CD4-positive, alpha-beta memory T cell (primary cell): Measurements from ENCODE around the gene ELK4. TPM values are rescaled to one million over a fixed set of nuclear protein-coding genes. Genes with fewer than 3 reads are reported as not detected.
A peak's percentile ranks its signal among the peaks of the same experiment; 100 is the strongest.

Experiments used
- CTCF ChIA-PET: fragments of 350-600 bp; sonication (Branson Sonifier 250); formaldehyde crosslinking; loops from one replicate; lab custom pipeline; 2021; ENCODE audit warnings: inconsistent platforms; ENCODE audit not compliant: partially characterized antibody; lab: Charles Lee
- POLR2A ChIA-PET: fragments of 350-600 bp; sonication (Branson Sonifier 250); formaldehyde crosslinking; loops from one replicate; lab custom pipeline; 2021; ENCODE audit not compliant: partially characterized antibody; lab: Charles Lee
- DNase-seq, 5 donors: peaks; one replicate each; pipeline versions ENCODE4 v3.0.0 to v3.0.0-alpha.2; 2020 to 2022; ENCODE audit warnings: mixed read lengths in 1 of 5
- H3K27ac ChIP-seq: one replicate; pipeline ENCODE4 v1.7.0; 2013; ENCODE audit warnings: low read depth, low read length
- H3K27me3 ChIP-seq: 2 replicates; pipeline ENCODE4 v1.7.0; 2013; ENCODE audit warnings: mild to moderate bottlenecking, low read length, moderate library complexity; ENCODE audit not compliant: insufficient read depth
- H3K36me3 ChIP-seq: 2 replicates; pipeline ENCODE4 v1.7.0; 2013; ENCODE audit warnings: mild to moderate bottlenecking, low read length, moderate library complexity; ENCODE audit not compliant: insufficient read depth
- H3K4me1 ChIP-seq: 2 replicates; pipeline ENCODE4 v1.7.0; 2013; ENCODE audit warnings: mild to moderate bottlenecking, low read length, moderate library complexity; ENCODE audit not compliant: insufficient read depth
- H3K4me3 ChIP-seq, 2 donors: one replicate each; pipeline ENCODE4 v1.7.0; 2013; ENCODE audit warnings: low read length in 2 of 2, mild to moderate bottlenecking in 1 of 2
- H3K9me3 ChIP-seq, 2 donors: one replicate each; pipeline ENCODE4 v1.7.0; 2013; ENCODE audit warnings: low read length in 2 of 2, control low read depth in 1 of 2; ENCODE audit not compliant: control insufficient read depth in 1 of 2
- H3K27ac Mint-ChIP-seq, 7 donors: one replicate each; pipeline ENCODE4 v1.8.0; 2020 to 2021; ENCODE audit warnings: mixed read lengths in 7 of 7, mild to moderate bottlenecking in 6 of 7, inconsistent platforms in 3 of 7, moderate library complexity in 3 of 7
- H3K27me3 Mint-ChIP-seq, 2 donors: one replicate each; pipeline ENCODE4 v1.8.0; 2020 to 2021; ENCODE audit warnings: mixed read lengths in 2 of 2
- H3K36me3 Mint-ChIP-seq, 2 donors: one replicate each; pipeline ENCODE4 v1.8.0; 2020 to 2021; ENCODE audit warnings: mixed read lengths in 2 of 2, inconsistent platforms in 1 of 2, mild to moderate bottlenecking in 1 of 2
- H3K4me1 Mint-ChIP-seq, 4 donors: one replicate each; pipeline ENCODE4 v1.8.0; 2020 to 2021; ENCODE audit warnings: mixed read lengths in 4 of 4, mild to moderate bottlenecking in 1 of 4
- H3K4me3 Mint-ChIP-seq, 8 donors: one replicate each; pipeline ENCODE4 v1.8.0; 2020 to 2021; ENCODE audit warnings: mixed read lengths in 8 of 8, mild to moderate bottlenecking in 7 of 8, moderate library complexity in 6 of 8, inconsistent platforms in 3 of 8
- H3K9me3 Mint-ChIP-seq, 8 donors: one replicate each; pipeline ENCODE4 v1.8.0; 2020 to 2021; ENCODE audit warnings: mixed read lengths in 8 of 8, mild to moderate bottlenecking in 5 of 8, inconsistent platforms in 3 of 8, moderate library complexity in 1 of 8
- intact Hi-C: fragments of 100-400 bp; cut with micrococcal nuclease; formaldehyde crosslinking; loops from one replicate; pipeline ENCODE4 v1.15.1; 2023
- polyA plus RNA-seq, 2 donors: library from polyadenylated mRNA; unstranded; fragments of 300-500 nt; fragmentation: Illumina TruSeq; gene quantifications; one replicate each; pipeline ENCODE4 v1.2.3, GENCODE V29; 2021
- total RNA-seq, 2 experiments: library from RNA; stranded (reverse); gene quantifications; one replicate each; pipeline ENCODE4 v1.2.3, GENCODE V29; 2021

Gene ELK4
- total and polyA plus RNA-seq, 4 experiments from 2014 or later = 3.2 to 194 (median 86.4) TPM

- Histone ChIP-seq H3K36me3 (no peaks in the 10 kb centered on the region), H3K4me3 (no peak overlapping the region), H3K27ac (no peak overlapping the region), H3K4me1 (peaks cover 21% of the 10 kb centered on the region), H3K9me3 (no peaks in the 10 kb centered on the region), H3K27me3 (no peaks in the 10 kb centered on the region)
- ChIA-PET POLR2A (interaction anchor here (3.2 to 4.1 kb wide), 2 partner anchors 42 to 68 kb away, joined by 15 to 47 read pairs; partner anchors contain the start of gene ELK4), CTCF (interaction anchor here (1.3 to 10.4 kb wide), 8 partner anchors 33 to 388 kb away, joined by 3 to 484 read pairs (median 24); partner anchors contain the start of gene ELK4)
- peaks cover 0 to 2% (median 0%) of the 10 kb centered on the region in 8 donors for H3K9me3 Mint-ChIP-seq
- H3K27ac Mint-ChIP-seq = peak overlapping the region in 2 of 7 donors; percentile 14 to 33
- intact Hi-C loops = no loop called here
- peaks cover 15 to 24% (median 21%) of the 10 kb centered on the region in 4 donors for H3K4me1 Mint-ChIP-seq
- H3K36me3 Mint-ChIP-seq = no peaks in the 10 kb centered on the region
- peak overlapping the region in 2 of 8 donors; percentile 16 to 48 for H3K4me3 Mint-ChIP-seq
- no peaks in the 10 kb centered on the region for H3K27me3 Mint-ChIP-seq
- no peak for DNase-seq
Measured at GRCh38 chr1:205589618-205590456, 42.0 kb downstream of the ELK4 start.

- Histone ChIP-seq H3K27ac (no peak overlapping the region), H3K27me3 (no peaks in the 10 kb centered on the region), H3K9me3 (no peaks in the 10 kb centered on the region), H3K4me1 (peaks cover 19% of the 10 kb centered on the region), H3K4me3 (no peak overlapping the region), H3K36me3 (no peaks in the 10 kb centered on the region)
- Mint-ChIP-seq H3K4me1 (peaks cover 11 to 19% (median 16%) of the 10 kb centered on the region in 4 donors), H3K27me3 (no peaks in the 10 kb centered on the region), H3K36me3 (no peaks in the 10 kb centered on the region), H3K4me3 (no peak overlapping the region), H3K9me3 (peaks cover 0 to 2% (median 0%) of the 10 kb centered on the region in 8 donors), H3K27ac (peak overlapping the region in 1 of 7 donors; percentile 60)
- intact Hi-C loops = no loop called here
- CTCF ChIA-PET = interaction anchor here (1.3 to 10.4 kb wide), 5 partner anchors 48 to 122 kb away, joined by 3 to 484 read pairs (median 62); partner anchors contain the start of gene ELK4
- POLR2A ChIA-PET = interaction anchor here (3.2 kb wide), 1 partner anchor 43 kb away, joined by 15 read pairs; the partner anchor contains the start of gene ELK4
- DNase-seq = no peak
Measured at GRCh38 chr1:205589046-205589445, 42.8 kb downstream of the ELK4 start.

DNA sequence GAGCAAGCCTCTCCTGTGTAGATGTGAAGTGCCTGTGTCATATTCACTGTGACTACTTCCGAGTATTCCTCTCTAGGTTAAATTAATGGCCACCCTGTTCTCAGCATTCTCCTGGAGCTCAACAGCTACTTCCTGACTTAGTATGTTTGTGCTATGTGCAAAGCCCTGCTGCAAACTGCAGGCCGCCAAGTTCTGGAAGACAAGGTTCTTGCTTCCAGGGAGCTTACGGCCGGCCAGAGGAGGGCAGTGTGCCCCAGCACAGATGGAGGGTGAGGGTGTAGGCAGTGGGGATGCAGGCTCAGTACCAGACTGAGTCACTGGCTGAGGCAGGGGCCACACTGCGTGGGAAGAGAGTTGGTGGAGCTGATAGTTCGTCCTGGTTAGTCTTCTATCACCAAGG, 43.2 kb downstream of the ELK4 start:
- no peaks in the 10 kb centered on the region for H3K27me3 ChIP-seq
- intact Hi-C loops = no loop called here

DNA sequence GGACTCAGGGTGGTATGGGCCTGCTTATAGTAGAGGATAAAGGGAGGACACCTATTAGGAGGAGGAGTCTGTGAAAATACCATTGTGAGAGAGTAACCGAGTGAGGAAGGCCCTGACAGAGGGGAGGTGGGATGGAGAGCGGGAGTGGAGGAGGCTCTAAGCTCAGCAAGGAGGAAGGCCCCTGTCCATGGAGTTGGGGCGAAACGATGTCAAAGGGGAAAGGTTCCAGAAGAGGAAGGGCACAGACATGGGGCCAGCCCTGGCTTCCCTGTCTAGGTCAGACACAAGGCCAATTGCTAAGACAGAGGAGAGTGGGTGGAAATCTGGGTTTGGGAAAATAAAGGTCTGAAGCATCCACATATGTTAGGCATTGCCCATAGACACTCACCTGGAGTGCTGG, 44.2 kb downstream of the ELK4 start:
- H3K4me1 ChIP-seq = peaks cover 7% of the 10 kb centered on the region
- H3K36me3 Mint-ChIP-seq = no peaks in the 10 kb centered on the region
- no peaks in the 10 kb centered on the region for H3K27me3 Mint-ChIP-seq
- H3K4me3 Mint-ChIP-seq = no peak overlapping the region
- ChIA-PET CTCF (interaction anchor here (1.1 to 10.4 kb wide), 4 partner anchors 49 to 390 kb away, joined by 3 to 484 read pairs (median 168); partner anchors contain the start of gene ELK4), POLR2A (interaction anchor here (3.2 kb wide), 1 partner anchor 44 kb away, joined by 15 read pairs; the partner anchor contains the start of gene ELK4)
- intact Hi-C loops = no loop called here
- H3K9me3 ChIP-seq = no peaks in the 10 kb centered on the region
- H3K27me3 ChIP-seq = no peaks in the 10 kb centered on the region
- peaks cover 4 to 8% (median 7%) of the 10 kb centered on the region in 4 donors for H3K4me1 Mint-ChIP-seq
- no peaks in the 10 kb centered on the region for H3K36me3 ChIP-seq
- peaks cover 0 to 2% (median 0%) of the 10 kb centered on the region in 8 donors for H3K9me3 Mint-ChIP-seq
- H3K27ac Mint-ChIP-seq = peak overlapping the region in 2 of 7 donors; percentile 38 to 50
- DNase-seq = no peak
- no peak overlapping the region for H3K27ac ChIP-seq
- no peak overlapping the region for H3K4me3 ChIP-seq

More for the DNA sequence above, 43.2 kb downstream of the ELK4 start:
- Histone ChIP-seq H3K9me3 (no peaks in the 10 kb centered on the region), H3K4me3 (no peak overlapping the region), H3K36me3 (no peaks in the 10 kb centered on the region), H3K27ac (no peak overlapping the region), H3K4me1 (peaks cover 15% of the 10 kb centered on the region)
- H3K27ac Mint-ChIP-seq = peak overlapping the region in 1 of 7 donors; percentile 8
- H3K9me3 Mint-ChIP-seq = peaks cover 0 to 2% (median 0%) of the 10 kb centered on the region in 8 donors
- CTCF ChIA-PET = interaction anchor here (1.1 to 10.4 kb wide), 6 partner anchors 48 to 389 kb away, joined by 3 to 484 read pairs (median 4); partner anchors contain the start of gene ELK4
- no peak overlapping the region for H3K4me3 Mint-ChIP-seq
- no peaks in the 10 kb centered on the region for H3K36me3 Mint-ChIP-seq
- no peak for DNase-seq
- no peaks in the 10 kb centered on the region for H3K27me3 Mint-ChIP-seq
- POLR2A ChIA-PET = interaction anchor here (3.2 kb wide), 1 partner anchor 43 kb away, joined by 15 read pairs; the partner anchor contains the start of gene ELK4
- H3K4me1 Mint-ChIP-seq = peaks cover 7 to 15% (median 12%) of the 10 kb centered on the region in 4 donors

DNA sequence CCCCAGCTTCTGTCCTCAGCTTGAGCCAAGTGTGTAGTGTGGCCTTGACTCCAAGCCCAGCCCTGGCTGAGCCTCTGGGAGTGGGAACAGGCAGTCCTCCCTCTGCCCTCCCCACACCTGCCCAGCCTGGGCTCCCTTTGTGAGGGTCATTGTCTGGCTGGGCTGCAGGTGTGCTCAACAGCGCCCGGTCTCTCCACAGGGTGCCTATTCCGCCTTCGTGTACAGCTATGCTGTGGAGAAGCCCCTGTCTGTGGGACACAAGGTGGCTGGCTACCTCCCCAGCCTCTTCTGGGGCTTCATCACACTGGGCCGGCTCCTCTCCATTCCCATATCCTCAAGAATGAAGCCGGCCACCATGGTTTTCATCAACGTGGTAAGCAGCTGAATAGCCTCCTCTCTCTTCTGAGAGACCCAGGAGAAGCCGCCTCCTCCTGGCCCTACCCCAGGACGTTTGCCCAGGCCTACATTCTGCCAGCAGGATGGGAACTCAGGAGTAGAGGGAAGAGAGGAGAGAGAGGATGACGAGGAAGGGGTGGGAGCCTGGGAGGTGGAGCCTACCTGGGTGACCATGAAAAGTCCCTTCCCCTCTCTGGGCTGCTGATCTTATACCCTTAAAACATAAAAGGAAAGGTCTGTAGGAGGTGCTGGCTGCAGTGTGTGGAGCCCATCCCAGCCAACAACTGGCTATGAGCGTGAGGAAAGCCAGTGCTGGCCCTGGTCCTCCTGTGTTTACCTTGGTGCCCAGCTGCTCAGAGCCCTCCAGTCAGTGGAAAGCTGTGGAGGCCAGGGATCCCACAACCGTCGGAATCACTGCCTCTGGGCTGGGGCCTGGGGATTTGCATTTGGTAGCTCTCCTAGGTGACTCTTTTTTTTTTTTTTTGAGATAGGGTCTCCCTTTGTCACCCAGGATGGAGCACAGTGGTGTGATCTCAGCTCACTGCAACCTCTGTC, 45.7 kb downstream of the ELK4 start:
- Mint-ChIP-seq H3K27ac (no peak overlapping the region), H3K4me1 (peaks cover 0 to 2% (median 0%) of the 10 kb centered on the region in 4 donors), H3K9me3 (peaks cover 0 to 2% (median 0%) of the 10 kb centered on the region in 8 donors), H3K4me3 (no peak overlapping the region), H3K36me3 (no peaks in the 10 kb centered on the region), H3K27me3 (no peaks in the 10 kb centered on the region)
- H3K9me3 ChIP-seq = no peaks in the 10 kb centered on the region
- H3K4me3 ChIP-seq = no peak overlapping the region
- no peaks in the 10 kb centered on the region for H3K27me3 ChIP-seq
- ChIA-PET POLR2A (interaction anchor here (0.6 kb wide), 1 partner anchor 58 kb away, joined by 3 read pairs; no protein-coding TSS in a partner anchor), CTCF (interaction anchor here (1.1 to 1.9 kb wide), 2 partner anchors 70 to 72 kb away, joined by 3 to 8 read pairs; no protein-coding TSS in a partner anchor)
- intact Hi-C loops = no loop called here
- H3K36me3 ChIP-seq = no peaks in the 10 kb centered on the region
- no peaks in the 10 kb centered on the region for H3K4me1 ChIP-seq
- H3K27ac ChIP-seq = no peak overlapping the region
- DNase-seq = no peak

GRCh38 chr1:205585169-205585834, 46.5 kb downstream of the ELK4 start:
- CTCF ChIA-PET = interaction anchor here (1.1 to 1.9 kb wide), 2 partner anchors 71 to 73 kb away, joined by 3 to 8 read pairs; no protein-coding TSS in a partner anchor
- no peak for DNase-seq
- intact Hi-C loops = no loop called here

More at GRCh38 chr1:205585169-205585834, 46.5 kb downstream of the ELK4 start:
- POLR2A ChIA-PET = no interaction called here
- H3K9me3 ChIP-seq = no peaks in the 10 kb centered on the region
- peaks cover 0 to 2% (median 0%) of the 10 kb centered on the region in 4 donors for H3K4me1 Mint-ChIP-seq
- peaks cover 5% of the 10 kb centered on the region for H3K27me3 ChIP-seq
- H3K4me1 ChIP-seq = no peaks in the 10 kb centered on the region
- H3K27ac Mint-ChIP-seq = no peak overlapping the region
- no peaks in the 10 kb centered on the region for H3K36me3 ChIP-seq
- peaks cover 0 to 3% of the 10 kb centered on the region in 2 donors for H3K27me3 Mint-ChIP-seq
- no peaks in the 10 kb centered on the region for H3K36me3 Mint-ChIP-seq
- H3K27ac ChIP-seq = no peak overlapping the region
- peaks cover 0 to 2% (median 0%) of the 10 kb centered on the region in 8 donors for H3K9me3 Mint-ChIP-seq
- H3K4me3 Mint-ChIP-seq = no peak overlapping the region
- no peak overlapping the region for H3K4me3 ChIP-seq
